CD8-positive, alpha-beta memory T cell (primary cell): Measurements from ENCODE around the gene PRR30. TPM values are rescaled to one million over a fixed set of nuclear protein-coding genes. Genes with fewer than 3 reads are reported as not detected.

Experiments used
- CTCF ChIA-PET: fragments of 350-600 bp; sonication (Branson Sonifier 250); formaldehyde crosslinking; loops from one replicate; lab custom pipeline; 2021; ENCODE audit warnings: antibody characterized with exemption; lab: Charles Lee
- POLR2A ChIA-PET: fragments of 350-600 bp; sonication (Branson Sonifier 250); formaldehyde crosslinking; loops from one replicate; lab custom pipeline; 2021; ENCODE audit warnings: antibody characterized with exemption; lab: Charles Lee
- DNase-seq, 5 donors: peaks; one replicate each; pipeline versions ENCODE4 v3.0.0 to v3.0.0-alpha.2; 2020 to 2022; ENCODE audit warnings: mixed read lengths in 1 of 5
- H3K27ac ChIP-seq: one replicate; pipeline ENCODE4 v1.7.0; 2013; ENCODE audit warnings: low read depth, mild to moderate bottlenecking, low read length, moderate library complexity
- H3K27me3 ChIP-seq: 2 replicates; pipeline ENCODE4 v1.7.0; 2013; ENCODE audit warnings: low read length, mild to moderate bottlenecking; ENCODE audit not compliant: insufficient read depth, poor library complexity, severe bottlenecking
- H3K36me3 ChIP-seq: 2 replicates; pipeline ENCODE4 v1.7.0; 2013; ENCODE audit warnings: mild to moderate bottlenecking, low read length, moderate library complexity; ENCODE audit not compliant: insufficient read depth
- H3K4me1 ChIP-seq: 2 replicates; pipeline ENCODE4 v1.7.0; 2013; ENCODE audit warnings: mild to moderate bottlenecking, low read length, moderate library complexity; ENCODE audit not compliant: insufficient read depth
- H3K4me3 ChIP-seq: 2 replicates; pipeline ENCODE4 v1.7.0; 2013; ENCODE audit warnings: mild to moderate bottlenecking, low read length
- H3K9me3 ChIP-seq: 2 replicates; pipeline ENCODE4 v1.7.0; 2013; ENCODE audit warnings: mild to moderate bottlenecking, low read length
- H3K27ac Mint-ChIP-seq, 8 donors: one replicate each; pipeline ENCODE4 v1.8.0; 2020 to 2021; ENCODE audit warnings: mixed read lengths in 8 of 8, mild to moderate bottlenecking in 6 of 8, inconsistent platforms in 3 of 8, moderate library complexity in 3 of 8
- H3K27me3 Mint-ChIP-seq, 2 donors: one replicate each; pipeline ENCODE4 v1.8.0; 2020 to 2021; ENCODE audit warnings: mixed read lengths in 2 of 2, mild to moderate bottlenecking in 1 of 2, moderate library complexity in 1 of 2
- H3K36me3 Mint-ChIP-seq, 3 donors: one replicate each; pipeline ENCODE4 v1.8.0; 2020 to 2021; ENCODE audit warnings: mixed read lengths in 3 of 3, inconsistent platforms in 1 of 3, mild to moderate bottlenecking in 1 of 3
- H3K4me1 Mint-ChIP-seq, 3 donors: one replicate each; pipeline ENCODE4 v1.8.0; 2020 to 2021; ENCODE audit warnings: mixed read lengths in 3 of 3, inconsistent platforms in 1 of 3, mild to moderate bottlenecking in 1 of 3
- H3K4me3 Mint-ChIP-seq, 7 donors: one replicate each; pipeline ENCODE4 v1.8.0; 2020 to 2021; ENCODE audit warnings: mixed read lengths in 7 of 7, mild to moderate bottlenecking in 6 of 7, moderate library complexity in 4 of 7, inconsistent platforms in 2 of 7
- H3K9me3 Mint-ChIP-seq, 5 donors: one replicate each; pipeline ENCODE4 v1.8.0; 2020 to 2022; ENCODE audit warnings: mixed read lengths in 5 of 5, mild to moderate bottlenecking in 3 of 5, moderate library complexity in 2 of 5, inconsistent platforms in 1 of 5
- polyA plus RNA-seq: library from polyadenylated mRNA; unstranded; fragments of 300-500 nt; fragmentation: Illumina TruSeq; gene quantifications from one replicate; pipeline ENCODE4 v1.2.3, GENCODE V29; 2021
- total RNA-seq, 2 experiments: library from RNA; stranded (reverse); gene quantifications; one replicate each; pipeline ENCODE4 v1.2.3, GENCODE V29; 2021

The PRR30 gene
- total and polyA plus RNA-seq, 3 experiments from 2014 or later, result not detected

- DNase-seq, result no peak
- no peaks in the 10 kb centered on the region for H3K9me3 ChIP-seq
- H3K27ac Mint-ChIP-seq, result peak overlapping the region; percentile 79 to 98 (median 90)
- ChIA-PET POLR2A (interaction anchor here (1.3 to 2.6 kb wide), 3 partner anchors 10 to 79 kb away, joined by 5 to 27 read pairs (median 7); partner anchors contain the start of genes ABHD1, ATRAID, OST4 and SLC5A6), CTCF (interaction anchor here (0.9 to 3.6 kb wide), 3 partner anchors 9 to 172 kb away, joined by 3 to 24 read pairs (median 6); partner anchors contain the start of genes ABHD1 and KHK)
- H3K36me3 Mint-ChIP-seq, result peaks cover 0 to 49% (median 0%) of the 10 kb centered on the region in 3 donors
- H3K4me3 ChIP-seq, result peak overlapping the region; percentile 86
- H3K27me3 ChIP-seq, result no peaks in the 10 kb centered on the region
- peaks cover 0 to 2% of the 10 kb centered on the region in 2 donors for H3K27me3 Mint-ChIP-seq
- H3K4me3 Mint-ChIP-seq, result peak overlapping the region; percentile 89 to 97 (median 94)
- peaks cover 0 to 2% (median 0%) of the 10 kb centered on the region in 5 donors for H3K9me3 Mint-ChIP-seq
- peaks cover 15% of the 10 kb centered on the region for H3K36me3 ChIP-seq
- peak overlapping the region; percentile 91 for H3K27ac ChIP-seq
- peaks cover 15% of the 10 kb centered on the region for H3K4me1 ChIP-seq
- peaks cover 21 to 31% (median 21%) of the 10 kb centered on the region in 3 donors for H3K4me1 Mint-ChIP-seq
Observed at GRCh38 chr2:27133195-27133875, 5.9 kb downstream of the PRR30 start.

DNA sequence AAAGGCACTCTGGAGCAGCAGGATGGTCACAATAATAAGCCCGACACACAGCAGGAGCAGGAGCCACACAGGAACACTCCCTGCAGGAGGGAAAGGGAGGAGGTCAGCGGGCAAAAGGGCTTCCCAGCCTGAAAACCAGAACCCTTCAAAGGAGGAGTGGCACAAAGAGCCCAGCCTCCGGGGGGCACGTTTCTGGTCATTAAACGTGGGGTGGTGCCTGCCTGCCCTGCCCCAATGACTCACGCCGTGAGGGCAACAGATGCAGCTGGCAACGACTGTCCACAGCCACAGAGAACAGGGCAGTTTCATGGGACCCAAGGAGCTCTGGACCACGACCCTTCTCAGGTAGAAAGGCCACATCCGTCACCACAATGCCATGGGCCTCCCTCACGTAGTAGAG is 7.8 kb downstream of the PRR30 start:
- ChIA-PET CTCF (no interaction called here), POLR2A (no interaction called here)
- Histone ChIP-seq H3K4me3 (no peak overlapping the region), H3K27ac (no peak overlapping the region), H3K27me3 (no peaks in the 10 kb centered on the region), H3K9me3 (no peaks in the 10 kb centered on the region), H3K36me3 (peaks cover 15% of the 10 kb centered on the region), H3K4me1 (peaks cover 15% of the 10 kb centered on the region)
- Mint-ChIP-seq H3K27ac (peak overlapping the region in 3 of 8 donors; percentile 12 to 45 (median 21)), H3K36me3 (peaks cover 0 to 49% (median 0%) of the 10 kb centered on the region in 3 donors), H3K27me3 (peaks cover 0 to 2% of the 10 kb centered on the region in 2 donors), H3K4me3 (peak overlapping the region in 3 of 7 donors; percentile 47 to 73 (median 65)), H3K9me3 (peaks cover 0 to 2% (median 0%) of the 10 kb centered on the region in 5 donors), H3K4me1 (peaks cover 21 to 31% (median 21%) of the 10 kb centered on the region in 3 donors)
- DNase-seq, result no peak

DNA sequence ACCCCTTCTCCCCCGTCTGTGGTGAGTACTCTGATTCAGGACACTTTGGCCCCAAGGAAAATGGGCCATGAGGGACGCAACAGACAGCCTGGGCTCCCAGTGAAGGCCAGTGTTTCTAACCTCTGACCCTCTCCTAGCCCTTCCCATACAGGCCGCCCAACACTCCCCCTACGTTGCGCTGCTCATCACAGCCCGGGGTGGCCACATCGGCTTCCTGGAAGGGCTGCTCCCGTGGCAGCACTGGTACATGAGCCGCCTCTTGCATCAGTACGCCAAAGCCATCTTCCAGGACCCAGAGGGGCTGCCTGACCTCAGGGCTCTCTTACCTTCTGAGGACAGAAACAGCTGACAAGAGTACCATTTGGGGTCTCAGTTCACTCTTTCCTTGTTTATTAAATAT is 8.8 kb downstream of the PRR30 start:
- Mint-ChIP-seq H3K27ac (peak overlapping the region in 2 of 8 donors; percentile 46 to 66), H3K27me3 (peaks cover 0 to 2% of the 10 kb centered on the region in 2 donors), H3K4me3 (peak overlapping the region in 1 of 7 donors; percentile 29), H3K36me3 (peaks cover 0 to 49% (median 0%) of the 10 kb centered on the region in 3 donors), H3K4me1 (peaks cover 21 to 31% (median 21%) of the 10 kb centered on the region in 3 donors), H3K9me3 (peaks cover 0 to 2% (median 0%) of the 10 kb centered on the region in 5 donors)
- Histone ChIP-seq H3K27ac (no peak overlapping the region), H3K36me3 (peaks cover 15% of the 10 kb centered on the region), H3K9me3 (no peaks in the 10 kb centered on the region), H3K27me3 (no peaks in the 10 kb centered on the region), H3K4me3 (no peak overlapping the region), H3K4me1 (peaks cover 15% of the 10 kb centered on the region)
- ChIA-PET POLR2A (no interaction called here), CTCF (no interaction called here)
- DNase-seq, result no peak

GRCh38 chr2:27128668-27129571 is 10.3 kb downstream of the PRR30 start:
- Mint-ChIP-seq H3K4me1 (peaks cover 22 to 24% (median 23%) of the 10 kb centered on the region in 3 donors), H3K27me3 (no peaks in the 10 kb centered on the region), H3K4me3 (peak overlapping the region in 1 of 7 donors; percentile 73), H3K9me3 (no peaks in the 10 kb centered on the region), H3K27ac (peak overlapping the region in 4 of 8 donors; percentile 9 to 71 (median 58)), H3K36me3 (peaks cover 0 to 47% (median 0%) of the 10 kb centered on the region in 3 donors)
- H3K4me3 ChIP-seq, result no peak overlapping the region
- no peaks in the 10 kb centered on the region for H3K9me3 ChIP-seq
- POLR2A ChIA-PET, result no interaction called here
- H3K4me1 ChIP-seq, result peaks cover 16% of the 10 kb centered on the region
- CTCF ChIA-PET, result interaction anchor here (0.9 kb wide), 1 partner anchor 42 kb away, joined by 3 read pairs; the partner anchor contains the start of gene KHK
- H3K27me3 ChIP-seq, result no peaks in the 10 kb centered on the region
- H3K36me3 ChIP-seq, result peaks cover 15% of the 10 kb centered on the region
- H3K27ac ChIP-seq, result no peak overlapping the region
- no peak for DNase-seq

GRCh38 chr2:27127883-27128667 is 11.1 kb downstream of the PRR30 start:
- POLR2A ChIA-PET, result no interaction called here
- H3K4me1 ChIP-seq, result peaks cover 12% of the 10 kb centered on the region
- H3K27ac Mint-ChIP-seq, result peak overlapping the region in 1 of 8 donors; percentile 55
- H3K27me3 ChIP-seq, result no peaks in the 10 kb centered on the region
- no peak for DNase-seq
- CTCF ChIA-PET, result interaction anchor here (0.9 kb wide), 1 partner anchor 41 kb away, joined by 3 read pairs; the partner anchor contains the start of gene KHK
- no peak overlapping the region for H3K27ac ChIP-seq
- H3K9me3 Mint-ChIP-seq, result no peaks in the 10 kb centered on the region
- H3K9me3 ChIP-seq, result no peaks in the 10 kb centered on the region
- peaks cover 15% of the 10 kb centered on the region for H3K36me3 ChIP-seq
- peaks cover 0 to 42% (median 0%) of the 10 kb centered on the region in 3 donors for H3K36me3 Mint-ChIP-seq
- no peak overlapping the region for H3K4me3 ChIP-seq
- no peak overlapping the region for H3K4me3 Mint-ChIP-seq
- H3K27me3 Mint-ChIP-seq, result no peaks in the 10 kb centered on the region
- peaks cover 18 to 22% (median 21%) of the 10 kb centered on the region in 3 donors for H3K4me1 Mint-ChIP-seq

- no peak for DNase-seq
- Mint-ChIP-seq H3K27ac (peak overlapping the region in 1 of 8 donors; percentile 20), H3K27me3 (peaks cover 0 to 1% of the 10 kb centered on the region in 2 donors), H3K9me3 (no peaks in the 10 kb centered on the region), H3K4me1 (peaks cover 15 to 19% (median 15%) of the 10 kb centered on the region in 3 donors), H3K4me3 (peak overlapping the region in 1 of 7 donors; percentile 50), H3K36me3 (peaks cover 0 to 27% (median 0%) of the 10 kb centered on the region in 3 donors)
- Histone ChIP-seq H3K9me3 (no peaks in the 10 kb centered on the region), H3K4me3 (no peak overlapping the region), H3K4me1 (peaks cover 13% of the 10 kb centered on the region), H3K27ac (no peak overlapping the region), H3K27me3 (no peaks in the 10 kb centered on the region), H3K36me3 (peaks cover 7% of the 10 kb centered on the region)
- ChIA-PET CTCF (interaction anchor here (1.3 kb wide), 1 partner anchor 177 kb away, joined by 4 read pairs; no protein-coding TSS in a partner anchor), POLR2A (no interaction called here)
Observed at GRCh38 chr2:27126252-27126710, 12.9 kb downstream of the PRR30 start.

DNA sequence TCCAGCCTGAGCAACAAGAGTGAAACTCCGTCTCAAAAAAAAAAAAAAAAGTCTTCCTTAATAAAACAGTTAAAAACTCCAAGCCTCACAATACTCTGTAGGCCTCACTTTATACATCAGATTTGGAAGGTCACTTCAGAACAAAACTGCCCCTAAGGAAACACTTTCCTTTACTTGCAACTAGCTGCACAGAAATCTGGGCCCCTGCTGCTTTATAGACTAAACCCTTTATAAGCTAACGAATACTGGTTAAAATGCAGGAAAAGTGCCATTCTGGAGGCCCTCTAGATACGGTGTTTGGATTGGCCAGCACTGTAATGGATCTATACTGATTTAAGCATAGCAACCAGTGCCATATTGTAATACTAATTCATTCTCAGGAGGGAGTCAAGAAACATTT is 14.1 kb downstream of the PRR30 start:
- H3K4me1 ChIP-seq, result peaks cover 13% of the 10 kb centered on the region
- POLR2A ChIA-PET, result no interaction called here
- Mint-ChIP-seq H3K27ac (peak overlapping the region in 3 of 8 donors; percentile 12 to 58 (median 15)), H3K27me3 (peaks cover 2 to 4% of the 10 kb centered on the region in 2 donors), H3K9me3 (no peaks in the 10 kb centered on the region), H3K4me3 (peak overlapping the region in 4 of 7 donors; percentile 32 to 95 (median 58)), H3K4me1 (peaks cover 13 to 17% (median 15%) of the 10 kb centered on the region in 3 donors), H3K36me3 (peaks cover 0 to 16% (median 0%) of the 10 kb centered on the region in 3 donors)
- no peaks in the 10 kb centered on the region for H3K36me3 ChIP-seq
- H3K4me3 ChIP-seq, result no peak overlapping the region
- DNase-seq, result no peak
- H3K27me3 ChIP-seq, result no peaks in the 10 kb centered on the region
- H3K27ac ChIP-seq, result no peak overlapping the region
- CTCF ChIA-PET, result interaction anchor here (1.1 to 2.6 kb wide), 3 partner anchors 8 to 178 kb away, joined by 3 to 24 read pairs (median 4); partner anchors contain the start of gene PREB
- H3K9me3 ChIP-seq, result no peaks in the 10 kb centered on the region
